Stimulated activated CD4-positive, alpha-beta T cell treated with anti-CD3 and anti-CD28 coated beads, Interleukin-2, amount 100 ng/mL, for 24 hours (primary cell): ENCODE data around the gene CASZ1.

ENCODE experiments used
- DNase-seq, 2 donors: peaks; one replicate each; pipeline ENCODE4 v3.0.0-alpha.2; 2020

CASZ1 gene

DNA sequence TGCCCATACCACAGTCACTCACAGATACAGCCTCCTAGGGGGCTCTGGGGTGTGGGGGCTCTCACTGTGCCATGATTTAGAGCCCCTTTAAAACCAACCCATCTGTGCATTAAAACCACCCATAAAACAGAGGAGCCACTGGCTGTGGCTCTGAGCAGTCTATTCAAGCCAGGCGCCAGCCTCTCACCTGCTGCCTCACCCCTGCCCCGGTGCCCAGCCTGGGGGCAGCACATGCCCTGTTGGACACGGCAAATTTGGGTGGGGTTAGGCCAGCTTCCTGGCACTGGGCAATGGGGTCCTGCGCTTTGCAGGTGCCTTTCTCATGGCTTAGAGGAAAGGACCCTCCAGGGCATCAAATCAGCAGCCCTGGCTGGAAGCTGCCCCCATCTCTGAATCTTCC is 73.1 kb downstream of the CASZ1 start:
- no peak for DNase-seq

DNA sequence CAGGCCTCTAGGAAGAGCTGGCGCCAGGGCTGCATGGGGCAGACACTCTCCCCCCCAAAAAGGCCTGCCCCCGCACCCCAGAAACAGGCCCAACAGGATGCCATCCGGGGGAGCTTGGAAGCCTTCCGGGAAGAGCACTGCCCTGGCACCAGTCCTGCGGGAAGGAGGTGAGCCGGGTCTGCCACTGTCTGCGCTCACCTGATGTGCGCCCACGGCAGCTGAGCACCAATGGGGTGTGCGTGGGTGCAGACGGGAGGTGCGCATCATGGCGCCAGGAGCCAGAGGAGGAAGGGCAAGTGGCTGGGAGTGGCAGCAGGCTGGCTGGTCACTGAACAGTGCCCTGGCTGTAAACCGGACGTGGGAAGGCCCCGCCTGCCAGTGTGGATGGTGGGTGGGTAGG is 73.6 kb downstream of the CASZ1 start:
- no peak for DNase-seq

DNA sequence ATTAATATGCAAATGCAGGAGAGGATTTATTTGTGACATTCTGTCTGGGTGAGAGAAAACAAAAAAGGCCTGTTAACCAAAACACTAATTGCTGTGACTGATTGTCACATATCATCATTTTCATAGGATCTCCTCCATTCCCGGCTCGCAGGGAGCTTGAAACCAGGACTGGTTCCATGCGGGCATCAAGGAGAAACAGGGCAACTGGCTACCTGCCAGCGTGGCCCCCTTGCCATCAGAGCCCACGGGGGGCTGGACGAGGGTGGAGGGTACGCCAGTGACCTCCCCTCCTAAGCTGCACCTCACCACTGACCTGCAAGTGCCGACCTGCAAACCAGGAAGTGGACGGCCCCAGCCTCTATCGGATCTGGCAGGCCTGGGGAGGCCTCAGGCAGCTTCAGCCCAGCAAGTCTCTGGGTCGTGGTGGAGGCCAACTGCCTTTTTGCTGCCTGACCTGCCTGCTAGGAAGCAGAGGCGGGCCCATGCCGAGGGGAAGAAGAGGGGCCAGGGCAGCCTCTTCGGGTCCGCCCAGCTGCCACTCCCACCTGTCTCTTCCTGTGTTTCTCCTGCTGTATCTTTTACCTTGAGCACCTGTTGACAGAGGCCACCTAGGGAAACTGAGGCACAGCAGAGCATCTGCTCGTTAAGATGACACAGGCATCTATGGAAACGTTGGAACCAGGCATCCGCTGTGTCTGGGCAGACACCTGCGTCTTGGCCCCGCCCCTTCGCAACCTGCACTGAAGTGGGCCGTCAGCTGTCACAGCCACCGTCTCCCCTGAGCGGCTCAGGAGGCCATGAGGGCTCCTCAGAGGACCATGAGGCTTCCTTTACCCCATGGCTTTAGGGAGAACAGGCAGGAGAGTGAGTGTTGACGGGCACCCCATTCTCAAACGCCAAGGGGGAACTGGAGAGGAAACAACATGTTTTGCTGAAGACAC is 74.8 kb downstream of the CASZ1 start:
- DNase-seq, result no peak

DNA sequence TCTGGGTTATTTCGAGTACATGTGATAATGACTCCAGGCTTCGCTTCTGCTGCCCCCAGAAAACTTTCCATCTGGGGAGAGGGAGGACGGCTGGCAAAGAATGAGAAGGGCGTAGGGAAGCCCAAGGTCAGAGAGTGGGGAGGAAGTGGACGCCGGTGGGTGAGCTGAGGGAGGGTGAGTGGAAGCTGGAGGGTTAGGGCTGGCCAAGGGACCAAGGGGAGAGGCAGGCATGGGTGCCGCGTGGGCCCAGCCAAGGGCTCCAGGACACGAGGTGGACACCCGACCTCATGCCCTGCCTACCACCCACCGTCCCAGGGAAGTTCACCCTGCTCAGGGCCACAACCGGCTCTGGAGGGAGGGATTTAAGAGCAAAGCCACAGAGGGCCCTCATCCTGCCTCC is 75.8 kb downstream of the CASZ1 start:
- DNase-seq, result no peak

DNA sequence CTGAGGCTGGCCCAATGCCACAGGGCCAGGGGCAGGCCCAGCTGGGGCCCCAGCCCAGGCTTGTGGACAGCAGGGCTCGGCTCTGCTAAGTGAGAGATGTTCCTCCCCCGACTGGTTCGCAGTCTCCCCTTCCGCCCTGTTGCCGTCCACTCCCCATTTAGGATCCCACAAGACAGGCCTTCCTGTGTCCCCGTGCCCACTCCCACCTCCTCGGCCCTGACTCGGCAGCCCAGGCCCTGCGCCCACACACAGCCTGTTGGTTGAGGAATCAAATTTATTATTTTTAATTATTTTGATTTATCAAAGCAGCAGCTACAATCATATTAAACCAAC is 78.4 kb downstream of the CASZ1 start:
- DNase-seq, result no peak

DNA sequence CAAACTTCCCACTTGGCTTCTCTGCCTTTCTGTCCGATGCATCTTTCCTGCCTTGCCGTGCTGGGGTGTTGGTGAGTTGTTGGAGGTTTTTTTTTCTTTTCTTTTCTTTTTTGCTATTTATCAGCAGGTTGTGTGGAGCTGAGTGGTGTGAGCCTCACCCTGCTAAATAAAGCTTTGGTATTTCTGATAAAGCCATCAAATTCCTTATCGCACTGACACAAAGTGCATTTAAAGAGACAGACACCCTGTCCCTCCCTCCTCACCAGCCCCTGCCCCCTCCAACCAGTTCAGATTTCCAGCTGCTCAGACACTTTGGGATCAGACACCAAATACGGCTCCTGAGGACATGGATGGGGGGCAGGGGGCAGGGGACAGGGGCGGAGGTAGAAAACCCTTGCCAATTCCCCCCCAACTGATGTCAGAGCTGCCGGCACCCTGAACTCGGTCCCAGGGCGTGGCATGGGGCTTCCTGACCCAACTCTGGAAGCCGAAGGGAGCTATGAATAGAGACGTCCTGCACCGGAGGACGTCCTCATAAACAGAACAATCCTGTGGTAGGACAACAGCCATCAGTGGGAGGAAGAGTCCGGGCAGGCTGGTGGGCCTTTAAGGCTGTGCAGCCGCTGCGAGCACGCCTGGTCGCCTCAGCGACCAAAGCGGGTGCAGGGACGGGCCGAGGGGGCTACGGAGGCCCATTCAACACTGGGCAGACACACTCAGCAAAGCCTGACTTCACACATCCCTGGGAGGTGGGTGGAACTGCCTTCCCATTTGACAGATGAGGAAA is 79.0 kb downstream of the CASZ1 start:
- DNase-seq, result no peak

DNA sequence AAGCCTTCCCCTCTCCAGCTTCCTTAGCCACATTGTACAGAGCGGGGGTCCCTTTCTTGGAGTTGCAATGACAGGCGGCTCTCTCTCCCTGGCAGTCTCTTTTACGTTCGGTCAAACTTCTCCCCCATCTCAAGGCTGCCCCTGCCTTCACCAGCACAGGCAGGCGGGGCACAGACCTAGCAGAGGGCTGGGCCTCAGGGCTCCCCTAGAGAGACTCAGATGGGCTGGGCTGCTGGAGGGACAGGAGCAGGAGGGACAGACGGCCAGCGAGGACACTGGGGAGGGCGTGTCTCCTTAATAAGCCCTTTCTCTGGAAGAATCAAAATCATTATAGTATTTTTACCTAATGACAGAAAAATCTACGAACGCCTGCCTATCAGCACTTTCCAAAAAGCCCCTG is 79.6 kb downstream of the CASZ1 start:
- DNase-seq, result no peak

DNA sequence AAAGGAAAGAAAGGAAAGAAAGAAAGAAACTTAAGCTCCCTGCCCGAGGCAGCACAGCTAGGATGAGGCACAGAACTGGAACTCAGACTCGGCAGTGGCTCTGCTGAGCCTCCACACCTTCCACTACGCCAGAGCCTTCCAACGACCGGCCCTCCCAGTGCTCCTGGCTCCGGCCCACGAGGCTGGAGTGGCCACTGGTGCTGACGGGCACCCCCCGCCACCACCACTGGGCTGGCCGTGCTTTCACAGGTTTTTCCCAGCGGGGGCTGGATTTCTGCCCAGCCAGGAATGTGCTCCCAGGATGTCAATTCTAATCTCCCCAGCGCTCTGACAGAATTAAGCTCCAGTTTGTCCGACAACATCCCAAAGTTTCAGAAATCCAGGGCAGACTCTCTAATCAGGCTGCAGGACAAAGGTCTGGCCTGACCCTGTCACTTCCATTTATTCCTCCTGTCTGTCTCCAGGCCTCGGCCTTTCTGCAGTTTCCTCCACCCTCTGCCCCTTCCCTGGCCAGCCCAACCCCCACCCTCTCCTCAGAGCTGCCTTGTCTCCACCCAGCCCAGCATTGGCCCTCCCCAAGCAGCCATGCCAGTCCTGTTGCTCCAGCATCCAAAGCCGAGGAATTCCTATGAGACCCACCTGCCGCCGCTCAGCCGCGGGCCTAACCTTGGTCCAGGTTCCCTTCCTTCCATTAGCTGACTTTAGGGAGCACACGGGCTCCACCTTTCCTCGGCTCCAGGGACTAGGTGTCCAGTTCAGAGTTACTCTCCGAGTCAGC is 81.9 kb downstream of the CASZ1 start:
- DNase-seq, result no peak

DNA sequence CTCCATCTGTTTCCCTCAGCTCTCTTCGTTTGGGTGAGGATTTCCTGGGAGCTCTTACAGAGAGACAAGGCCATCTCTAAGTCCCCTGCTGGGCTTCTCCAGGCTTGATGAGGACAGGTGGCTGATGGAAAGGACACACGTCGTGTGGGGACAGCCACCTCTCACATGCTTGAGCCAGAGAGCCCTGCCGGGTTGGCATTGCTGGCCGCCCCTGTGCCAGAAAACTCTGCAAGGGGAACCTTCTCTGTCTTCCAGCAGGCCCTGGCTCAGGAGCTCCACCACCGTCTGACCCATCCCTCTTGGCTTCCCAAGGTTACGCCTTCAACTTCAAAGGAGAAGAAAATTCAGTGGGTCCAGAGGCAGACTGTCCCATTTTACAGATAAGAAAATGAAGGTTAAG is 82.8 kb downstream of the CASZ1 start:
- no peak for DNase-seq

DNA sequence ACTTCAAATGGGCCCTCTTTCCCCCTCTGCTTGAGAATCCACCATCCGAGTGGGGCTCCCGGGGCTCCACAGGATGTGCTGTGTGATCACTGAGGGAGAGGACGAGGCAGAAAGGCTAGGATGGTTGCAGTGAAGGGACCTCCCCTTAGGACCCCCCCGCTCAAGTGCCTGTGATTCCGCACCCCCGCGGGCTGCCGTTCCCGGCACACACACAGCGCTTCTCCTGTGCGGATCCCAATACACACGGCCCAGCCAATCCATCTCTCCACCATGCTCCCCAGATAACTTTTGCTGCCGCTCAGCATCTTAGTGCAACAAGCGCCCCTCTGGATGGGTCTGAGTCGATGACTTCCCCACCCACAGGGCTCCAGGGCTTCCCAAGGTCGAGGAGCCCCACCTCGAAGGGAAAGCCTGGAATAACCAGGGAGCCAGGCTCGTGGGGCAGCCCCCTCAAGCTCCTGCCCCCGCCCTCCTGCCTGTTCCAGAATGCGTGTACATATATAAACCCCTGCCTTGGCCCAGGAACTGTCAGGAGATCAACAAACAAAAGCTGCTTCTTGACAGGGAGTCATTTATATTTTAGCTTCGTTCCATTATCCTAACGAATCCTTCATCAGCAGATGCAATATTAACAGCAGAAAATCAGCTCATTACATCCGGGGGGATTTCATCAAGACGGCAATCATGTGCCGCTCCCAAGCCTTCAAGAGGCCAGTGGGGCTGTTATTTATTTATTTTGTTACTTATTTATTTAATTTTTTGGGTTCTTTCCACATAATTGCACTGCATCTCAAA is 83.7 kb downstream of the CASZ1 start:
- DNase-seq, result no peak

DNA sequence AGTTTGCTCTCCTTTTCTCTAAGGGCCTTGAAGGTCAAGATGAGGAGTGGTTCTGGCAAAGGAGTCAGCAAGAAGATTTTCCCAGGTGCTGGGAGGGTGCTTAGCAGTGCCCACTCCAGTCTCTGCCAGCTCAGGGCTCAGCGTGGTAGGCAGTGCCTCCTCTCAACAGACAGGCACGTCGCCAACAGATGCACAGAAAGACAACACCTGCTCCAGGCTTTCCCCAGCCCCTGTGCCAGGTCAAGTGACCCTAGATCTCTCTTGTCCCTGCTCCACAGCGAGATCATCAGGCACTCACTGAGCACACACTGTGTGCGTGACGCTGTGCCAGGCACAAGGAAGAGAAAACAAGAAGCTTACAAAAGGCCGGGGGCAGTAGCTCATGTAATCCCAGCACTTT is 86.0 kb downstream of the CASZ1 start:
- no peak for DNase-seq

DNA sequence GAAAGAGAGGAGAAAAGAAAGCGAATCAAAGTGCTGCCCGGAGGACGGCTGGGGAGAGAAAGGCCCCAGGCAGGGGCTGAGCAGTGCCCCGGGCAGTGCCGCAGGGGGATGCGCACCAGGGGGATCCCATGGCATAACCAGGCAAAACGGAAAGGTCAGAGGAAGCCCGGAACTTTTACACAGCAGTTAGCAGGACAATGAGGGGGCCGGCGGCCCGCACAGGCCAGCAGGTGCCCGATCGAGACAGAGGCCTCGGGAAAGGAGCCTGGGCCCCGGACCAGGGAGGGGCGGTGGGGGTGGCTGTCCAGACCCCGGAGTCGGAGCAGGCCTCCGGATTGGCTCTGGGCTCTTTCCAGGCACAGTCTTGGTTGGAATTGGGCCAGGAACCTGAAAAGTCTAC is 86.8 kb downstream of the CASZ1 start:
- DNase-seq, result no peak

DNA sequence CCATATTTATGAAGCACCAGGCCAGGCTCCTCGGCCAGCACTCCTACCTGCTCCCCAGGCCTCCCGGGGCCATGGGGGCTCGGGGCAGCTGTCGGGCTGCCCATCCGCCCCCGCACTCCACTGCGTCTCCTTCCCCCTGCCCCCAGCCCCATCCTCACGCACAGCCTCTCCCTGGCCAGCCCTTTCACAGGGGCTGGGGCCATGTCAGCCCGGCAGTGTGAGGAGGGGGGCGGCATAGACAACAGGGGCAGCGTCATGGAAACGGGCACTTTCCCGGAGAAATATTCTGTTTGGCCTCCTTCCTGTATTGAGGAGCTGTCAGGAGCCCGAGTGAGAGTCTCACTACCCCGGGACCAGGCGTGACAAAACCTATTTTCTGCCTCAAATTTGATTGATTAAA is 87.3 kb downstream of the CASZ1 start:
- DNase-seq, result no peak

DNA sequence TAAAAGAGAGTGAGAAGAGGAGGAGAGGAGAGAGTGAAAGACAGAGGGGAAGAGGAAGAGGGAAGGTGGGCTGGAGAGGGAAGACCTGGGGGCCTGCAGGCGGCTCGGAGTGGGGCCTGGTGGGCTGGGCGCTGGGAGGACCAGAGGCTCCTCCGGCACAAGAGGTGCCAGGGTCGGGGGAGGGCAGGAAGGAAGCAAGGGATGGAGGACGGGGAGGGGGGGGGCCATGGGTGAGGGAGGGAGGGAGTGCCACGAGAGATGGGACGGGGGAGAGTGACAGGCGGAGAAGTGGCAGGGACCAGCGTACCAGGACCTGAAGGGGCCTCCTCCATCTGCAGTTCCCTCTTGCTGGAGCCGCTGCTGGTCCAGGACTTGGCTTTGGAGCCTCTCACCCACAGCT is 87.7 kb downstream of the CASZ1 start:
- DNase-seq, result no peak

DNA sequence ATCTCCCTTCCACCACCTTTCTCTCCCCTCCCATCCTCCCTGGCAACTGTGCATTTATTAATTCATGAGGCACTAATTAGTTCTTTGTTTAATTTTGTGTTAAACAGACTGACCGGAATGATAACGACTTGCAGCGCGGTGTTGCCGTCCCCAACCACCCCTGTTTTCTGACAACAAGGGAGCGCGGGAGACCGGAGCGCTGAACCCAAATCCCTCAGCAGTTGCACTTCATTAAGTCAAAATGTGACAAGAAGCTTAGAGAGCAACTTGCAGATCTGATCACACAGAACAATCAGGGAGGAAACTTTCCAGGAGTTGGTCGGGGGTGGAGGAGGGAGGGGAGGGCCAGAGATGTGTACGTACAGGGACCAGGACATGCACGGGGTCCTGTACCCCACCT is 89.2 kb downstream of the CASZ1 start:
- no peak for DNase-seq

DNA sequence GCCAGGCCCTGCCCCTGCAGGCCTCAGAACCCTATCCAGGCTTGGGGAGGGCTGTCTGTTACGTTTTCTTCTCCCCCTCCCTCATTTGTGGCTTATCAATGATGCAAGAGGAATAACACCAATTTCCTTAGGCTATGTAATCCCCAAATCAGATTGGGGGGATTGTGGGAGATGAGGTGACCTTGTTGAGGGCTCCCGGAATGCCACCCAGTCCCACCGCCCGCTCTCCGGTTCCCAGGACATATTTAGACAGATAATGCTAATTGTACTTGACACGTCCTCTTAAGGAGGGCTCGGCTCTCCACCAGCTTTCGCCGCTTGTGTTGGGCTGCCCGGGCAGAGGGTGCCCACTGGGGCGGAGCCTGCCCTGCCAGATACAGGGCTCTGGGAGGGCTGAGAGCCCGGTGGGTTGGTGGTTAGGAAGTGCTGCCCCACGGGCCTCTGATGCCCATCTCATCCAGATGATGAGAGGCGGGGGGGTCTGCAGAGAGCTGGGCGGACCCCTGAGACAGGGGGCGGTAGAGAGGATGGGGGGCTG is 90.0 kb downstream of the CASZ1 start:
- DNase-seq, result no peak

DNA sequence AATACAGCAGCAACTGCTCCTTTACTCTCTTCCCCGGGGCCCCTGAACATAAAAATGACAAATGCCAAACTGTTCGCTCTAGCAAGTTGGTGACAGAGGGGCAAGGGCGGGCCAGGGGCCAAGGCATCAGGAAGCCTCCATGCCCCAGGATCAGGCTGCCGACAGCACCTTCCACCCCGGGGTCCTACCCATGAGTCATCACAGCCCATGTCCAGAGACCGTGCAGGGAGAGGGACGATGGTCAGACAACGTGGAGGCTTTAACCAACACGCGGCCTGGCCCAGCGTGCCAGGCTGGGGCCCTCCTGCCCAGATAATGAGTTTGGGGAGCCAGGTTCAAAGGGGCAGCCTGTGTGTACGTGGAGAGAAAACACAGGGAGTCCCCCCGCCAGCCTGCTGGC is 90.5 kb downstream of the CASZ1 start:
- DNase-seq, result no peak

DNA sequence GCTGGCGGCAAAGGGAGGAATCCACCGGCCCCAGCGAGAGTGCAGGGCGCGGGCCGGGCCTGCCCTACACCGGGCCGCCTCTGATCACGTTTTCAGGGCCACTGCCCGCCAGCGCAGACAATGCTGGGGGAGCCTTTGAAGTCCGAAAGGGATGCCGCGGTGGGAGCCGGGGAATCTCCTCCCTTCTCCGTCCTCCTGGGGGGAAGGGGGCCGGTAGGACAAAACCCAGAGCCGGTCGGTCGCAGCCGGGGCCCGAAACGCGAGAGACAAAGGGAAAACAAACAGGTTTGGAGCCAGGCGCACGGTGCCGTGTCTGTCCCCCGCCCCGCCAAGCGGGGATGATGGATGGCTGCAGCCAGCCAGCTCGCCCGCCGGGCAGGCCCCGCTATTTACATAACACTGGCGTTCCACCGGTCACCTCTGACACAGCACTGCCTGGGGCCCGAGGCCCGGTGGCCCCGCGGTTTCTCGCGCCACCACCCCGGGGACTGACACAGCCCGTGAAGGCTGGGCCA is 92.0 kb downstream of the CASZ1 start:
- DNase-seq, result no peak

DNA sequence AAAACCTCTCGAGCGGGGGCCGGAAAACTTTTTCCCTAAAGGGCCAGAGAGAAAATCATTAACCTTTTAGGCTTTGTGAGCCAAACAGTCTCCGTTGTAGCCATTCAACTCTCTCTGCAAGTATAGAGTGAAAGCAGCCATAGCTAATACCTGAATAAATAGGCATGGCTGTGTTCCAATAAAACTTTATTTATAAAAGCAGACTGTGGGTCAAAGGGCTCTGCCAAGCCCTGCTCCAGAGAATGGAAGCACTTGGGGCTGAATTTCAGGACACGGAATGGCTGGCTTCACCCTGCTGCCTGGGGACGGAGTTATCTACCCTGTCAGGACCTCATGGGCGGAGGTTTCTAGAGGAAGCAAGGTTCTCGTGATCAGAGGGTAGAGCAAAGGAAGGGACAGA is 92.7 kb downstream of the CASZ1 start:
- DNase-seq, result no peak

DNA sequence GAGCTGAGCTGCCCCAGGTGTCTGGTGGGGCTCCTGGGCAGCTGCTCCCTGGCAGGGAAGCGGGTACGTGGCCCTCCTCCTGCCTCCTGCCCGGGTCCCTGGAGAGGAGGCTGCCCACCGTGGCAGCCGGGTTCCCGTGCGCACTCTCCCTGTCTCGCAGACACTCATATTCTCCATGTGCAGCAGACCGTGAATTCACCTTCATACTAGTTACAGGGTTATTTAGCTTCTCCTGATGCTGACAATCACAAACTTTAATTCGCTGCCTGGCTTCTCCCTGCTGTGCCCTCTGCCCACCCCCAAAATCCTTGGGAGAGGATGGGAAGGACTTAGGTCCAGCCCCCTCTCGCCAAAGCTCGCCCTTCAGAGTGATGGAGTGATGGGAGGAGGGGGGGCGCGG is 95.3 kb downstream of the CASZ1 start:
- no peak for DNase-seq

DNA sequence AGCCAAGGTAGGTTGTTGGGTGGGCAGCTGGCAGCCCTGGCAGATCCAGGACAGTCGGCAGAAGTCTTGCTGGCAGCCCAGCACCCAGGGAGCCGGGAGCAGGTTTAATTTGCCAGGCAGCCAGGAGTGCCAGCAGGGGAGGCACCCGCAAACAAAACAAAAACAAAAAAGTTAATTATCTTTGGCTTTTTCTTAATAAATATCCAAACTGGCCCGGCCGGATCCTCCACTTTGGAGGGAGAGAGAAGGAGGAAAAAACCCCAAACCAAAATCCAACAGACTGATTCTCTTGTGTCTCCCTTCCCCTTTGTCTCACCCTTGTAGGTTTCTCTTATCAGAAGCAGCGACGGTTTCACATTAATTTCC is 97.0 kb downstream of the CASZ1 start:
- DNase-seq, result no peak

DNA sequence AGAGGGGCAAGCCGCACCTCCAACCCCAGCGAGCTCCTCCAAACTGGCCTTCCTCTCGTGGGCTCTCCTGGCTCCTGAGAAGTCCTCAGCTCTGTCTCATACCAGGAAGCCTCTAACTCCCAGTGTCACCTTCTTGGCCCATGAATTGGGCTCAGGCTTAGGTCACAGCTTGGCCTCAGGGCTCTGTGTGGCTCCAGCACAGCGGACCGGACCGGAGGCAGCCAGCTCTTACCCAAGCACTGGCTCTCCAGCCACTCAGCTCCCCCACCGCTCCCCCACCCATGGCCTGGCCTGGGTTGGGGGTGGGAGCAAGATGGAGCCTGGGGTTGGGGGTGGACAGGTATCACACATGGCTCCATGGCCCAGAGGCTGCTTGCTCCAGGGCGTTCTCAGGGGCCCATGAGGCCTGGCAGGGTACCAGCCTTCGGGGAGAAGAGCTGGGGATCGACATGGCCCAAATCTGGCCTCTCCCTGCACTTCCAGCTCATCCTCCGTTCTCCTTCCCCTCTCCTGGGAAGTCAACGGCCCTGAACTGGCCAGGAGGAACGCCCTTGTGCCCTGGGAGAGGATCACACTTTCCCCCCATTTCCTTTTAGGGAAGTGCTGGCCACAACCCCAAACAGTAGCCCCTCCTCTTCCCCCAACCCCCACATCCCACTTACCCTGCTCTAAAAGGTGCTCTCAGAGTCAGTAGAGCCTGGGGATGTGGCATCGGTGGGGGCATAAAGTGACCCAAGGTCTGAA is 97.5 kb downstream of the CASZ1 start:
- no peak for DNase-seq
